ENCODE data around the gene ABHD5.

The ABHD5 gene

GRCh38 chr3:43718296-43718695 is 27.6 kb downstream of the ABHD5 start:
- no peak for DNase-seq (ENCODE audit: low read depth in 2 of 2)

GRCh38 chr3:43723121-43723734 is 32.5 kb downstream of the ABHD5 start:
- no peak for DNase-seq (ENCODE audit: low read depth in 2 of 2)

GRCh38 chr3:43726521-43726920 is 35.8 kb downstream of the ABHD5 start:
- no peak for DNase-seq (ENCODE audit: low read depth in 2 of 2)

GRCh38 chr3:43727930-43728329 is 37.2 kb downstream of the ABHD5 start:
- no peak for DNase-seq (ENCODE audit: low read depth in 2 of 2)

GRCh38 chr3:43728476-43728875 is 37.7 kb downstream of the ABHD5 start:
- DNase-seq (ENCODE audit: low read depth in 2 of 2): no peak

GRCh38 chr3:43728947-43729346 is 38.2 kb downstream of the ABHD5 start:
- DNase-seq (ENCODE audit: low read depth in 2 of 2): no peak

GRCh38 chr3:43729707-43730414 is 39.1 kb downstream of the ABHD5 start:
- DNase-seq (ENCODE audit: low read depth in 2 of 2): no peak

GRCh38 chr3:43732747-43733425 is 42.1 kb downstream of the ABHD5 start:
- DNase-seq (ENCODE audit: low read depth in 2 of 2): no peak

- no peak for DNase-seq (ENCODE audit: low read depth in 2 of 2)
Measured at GRCh38 chr3:43733459-43734384, 43.0 kb downstream of the ABHD5 start.

- DNase-seq (ENCODE audit: low read depth in 2 of 2): no peak
Measured at GRCh38 chr3:43734685-43735084, 43.9 kb downstream of the ABHD5 start.

- no peak for DNase-seq (ENCODE audit: low read depth in 2 of 2)
Measured at GRCh38 chr3:43735618-43736017, 44.9 kb downstream of the ABHD5 start.

- DNase-seq (ENCODE audit: low read depth in 2 of 2): no peak
Measured at GRCh38 chr3:43736558-43737440, 46.1 kb downstream of the ABHD5 start.

GRCh38 chr3:43738305-43738704 is 47.6 kb downstream of the ABHD5 start:
- no peak for DNase-seq (ENCODE audit: low read depth in 2 of 2)

- no peak for DNase-seq (ENCODE audit: low read depth in 2 of 2)
Measured at GRCh38 chr3:43742920-43743319, 52.2 kb downstream of the ABHD5 start.

- no peak for DNase-seq (ENCODE audit: low read depth in 2 of 2)
Measured at GRCh38 chr3:43747641-43748040, 56.9 kb downstream of the ABHD5 start.

GRCh38 chr3:43748179-43748578 is 57.4 kb downstream of the ABHD5 start:
- DNase-seq (ENCODE audit: low read depth in 2 of 2): no peak

GRCh38 chr3:43748645-43749044 is 57.9 kb downstream of the ABHD5 start:
- no peak for DNase-seq (ENCODE audit: low read depth in 2 of 2)

- DNase-seq (ENCODE audit: low read depth in 2 of 2): no peak
Measured at GRCh38 chr3:43752905-43753304, 62.2 kb downstream of the ABHD5 start.

GRCh38 chr3:43753741-43754715 is 63.3 kb downstream of the ABHD5 start:
- DNase-seq (ENCODE audit: low read depth in 2 of 2): no peak
